ENCODE results near the gene POC1B. TPM values are rescaled to one million over a fixed set of nuclear protein-coding genes. Genes with fewer than 3 reads are reported as not detected.

POC1B gene
- total RNA-seq, 2 donors from 2014 or later = 10.9 to 32.6 TPM

GRCh38 chr12:89468017-89468416 is 57.8 kb downstream of the POC1B start:
- TF ChIP-seq CTCF (IDR thresholded peaks at IDR 0.05) = no peak
- no peak for TF ChIP-seq POLR2A (IDR thresholded peaks at IDR 0.05)
- Histone ChIP-seq H3K9me3 (no peaks in the 10 kb centered on the region), H3K36me3 (replicated peaks in 1 of 2; ENCODE audit: insufficient read depth in 1 of 2, low read depth in 2 of 2) (no peaks in the 10 kb centered on the region), H3K27ac (no peak overlapping the region), H3K4me1 (peaks cover 3% of the 10 kb centered on the region), H3K4me3 (no peak overlapping the region), H3K27me3 (no peaks in the 10 kb centered on the region)
- no peak for DNase-seq
- 33 to 48% methylated on average over 1 of the region's 1 CpG for WGBS, 2 donors
- ATAC-seq = no peak
- intact Hi-C loops (cut with DNase I) = no loop called here

GRCh38 chr12:89464974-89465592 is 60.8 kb downstream of the POC1B start:
- no peak for ATAC-seq
- no peaks in the 10 kb centered on the region for H3K27me3 ChIP-seq
- WGBS, 2 donors = 55 to 65% methylated on average over 4 of the region's 4 CpGs

GRCh38 chr12:89461649-89462612 is 63.9 kb downstream of the POC1B start:
- intact Hi-C loops (cut with DNase I) = loop anchor here (5.0 kb wide), 1 partner anchor 415 kb away; no protein-coding TSS in a partner anchor
- Histone ChIP-seq H3K4me3 (no peak overlapping the region), H3K27me3 (no peaks in the 10 kb centered on the region), H3K4me1 (peaks cover 6% of the 10 kb centered on the region), H3K36me3 (replicated peaks in 1 of 2; ENCODE audit: insufficient read depth in 1 of 2, low read depth in 2 of 2) (no peaks in the 10 kb centered on the region), H3K27ac (no peak overlapping the region), H3K9me3 (no peaks in the 10 kb centered on the region)
- TF ChIP-seq POLR2A (IDR thresholded peaks at IDR 0.05) (no peak), CTCF (IDR thresholded peaks at IDR 0.05) (peak; percentile 16 to 81 (median 79))
- no peak for DNase-seq
- WGBS, 2 donors = 11 to 16% methylated on average over 6 of the region's 6 CpGs
- peak; percentile 88 for ATAC-seq

More at GRCh38 chr12:89464974-89465592, 60.8 kb downstream of the POC1B start:
- no peak for DNase-seq
- no peaks in the 10 kb centered on the region for H3K36me3 ChIP-seq (replicated peaks in 1 of 2; ENCODE audit: insufficient read depth in 1 of 2, low read depth in 2 of 2)
- H3K4me1 ChIP-seq = peaks cover 6% of the 10 kb centered on the region
- H3K9me3 ChIP-seq = no peaks in the 10 kb centered on the region
- no peak overlapping the region for H3K4me3 ChIP-seq
- no peak overlapping the region for H3K27ac ChIP-seq
- no peak for TF ChIP-seq POLR2A (IDR thresholded peaks at IDR 0.05)
- TF ChIP-seq CTCF (IDR thresholded peaks at IDR 0.05) = no peak
- intact Hi-C loops (cut with DNase I) = loop anchor here (5.0 kb wide), 1 partner anchor 418 kb away; no protein-coding TSS in a partner anchor

- no peak for ATAC-seq
- intact Hi-C loops (cut with DNase I) = loop anchor here (5.0 kb wide), 1 partner anchor 414 kb away; no protein-coding TSS in a partner anchor
- H3K4me1 ChIP-seq = peaks cover 6% of the 10 kb centered on the region
- no peak overlapping the region for H3K27ac ChIP-seq
- no peaks in the 10 kb centered on the region for H3K27me3 ChIP-seq
- no peak overlapping the region for H3K4me3 ChIP-seq
- H3K9me3 ChIP-seq = no peaks in the 10 kb centered on the region
- TF ChIP-seq CTCF (IDR thresholded peaks at IDR 0.05) (no peak), POLR2A (IDR thresholded peaks at IDR 0.05) (no peak)
- no peaks in the 10 kb centered on the region for H3K36me3 ChIP-seq (replicated peaks in 1 of 2; ENCODE audit: insufficient read depth in 1 of 2, low read depth in 2 of 2)
- WGBS, 2 donors = 65 to 72% methylated on average over 4 of the region's 4 CpGs
- no peak for DNase-seq
These were observed 64.7 kb downstream of the POC1B start for GRCh38 chr12:89461190-89461589.

Measured in body of pancreas (tissue), 4 donors.